H1 (cell line): ENCODE results near the gene PMM2. TPM values are rescaled to one million over a fixed set of nuclear protein-coding genes. Genes with fewer than 3 reads are reported as not detected.

Experiments used
- CTCF ChIA-PET: fragments of 300-600 bp; sonication (Branson Sonifier 250); formaldehyde crosslinking; loops from one replicate; lab custom pipeline; 2021; ENCODE audit not compliant: partially characterized antibody; lab: Charles Lee
- POLR2A ChIA-PET: fragments of 300-600 bp; sonication (Branson Sonifier 250); formaldehyde crosslinking; loops from one replicate; lab custom pipeline; 2021; ENCODE audit warnings: inconsistent platforms; ENCODE audit not compliant: partially characterized antibody; lab: Charles Lee
- DNase-seq, 2 experiments: peaks; one replicate each; pipeline versions ENCODE4 v3.0.0 to v3.0.0-alpha.2; 2010 to 2022; ENCODE audit warnings: low spot score in 2 of 2, low read depth in 1 of 2, mixed read lengths in 1 of 2
- FAIRE-seq: peaks from 2 replicates; lab custom pipeline; 2011; peaks lifted over from hg19 to GRCh38; lab: Jason Lieb, UNC
- H2AFZ ChIP-seq: 2 replicates; pipeline ENCODE4 v1.8.1; 2012; ENCODE audit warnings: low read length, inconsistent platforms
- H2AK5ac ChIP-seq: 2 replicates; pipeline ENCODE4 v1.6.1; 2013; ENCODE audit warnings: low read depth, low read length
- H2BK120ac ChIP-seq: replicated peaks from 2 replicates; pipeline ENCODE3; 2013; ENCODE audit warnings: low read depth, low read length, inconsistent platforms
- H2BK12ac ChIP-seq: 2 replicates; pipeline ENCODE4 v1.6.1; 2013; ENCODE audit warnings: low read depth, low read length
- H2BK15ac ChIP-seq: 2 replicates; pipeline ENCODE4 v1.6.1; 2013; ENCODE audit warnings: low read length
- H2BK20ac ChIP-seq: 2 replicates; pipeline ENCODE4 v1.6.1; 2013; ENCODE audit warnings: low read length
- H2BK5ac ChIP-seq: 2 replicates; pipeline ENCODE4 v1.6.1; 2013; ENCODE audit warnings: low read depth, low read length
- H3K14ac ChIP-seq: 2 replicates; pipeline ENCODE4 v1.6.1; 2013; ENCODE audit warnings: inconsistent platforms; ENCODE audit not compliant: insufficient read length
- H3K18ac ChIP-seq: 2 replicates; pipeline ENCODE4 v1.6.1; 2013; ENCODE audit warnings: low read length; ENCODE audit errors: extremely low read depth
- H3K23ac ChIP-seq: 2 replicates; pipeline ENCODE4 v1.6.1; 2013; ENCODE audit warnings: inconsistent platforms; ENCODE audit not compliant: insufficient read length
- H3K23me2 ChIP-seq: 2 replicates; pipeline ENCODE4 v1.6.1; 2013; ENCODE audit warnings: low read depth, low read length
- H3K27ac ChIP-seq: 2 replicates; pipeline ENCODE4 v1.6.1; 2011; ENCODE audit warnings: low read depth, low read length, inconsistent platforms
- H3K27me3 ChIP-seq, 4 experiments: replicated peaks in 1 of 4; 1 replicate in 1 of 4; 2 replicates in 3 of 4; pipeline versions ENCODE4 v1.6.1 to v1.8.1; 2011 to 2013; ENCODE audit warnings: low read length in 3 of 4, mild to moderate bottlenecking in 3 of 4, inconsistent platforms in 2 of 4, mixed read lengths in 2 of 4, moderate library complexity in 1 of 4; ENCODE audit not compliant: control insufficient read depth in 3 of 4, insufficient read depth in 3 of 4; ENCODE audit errors: extremely low read depth in 1 of 4
- H3K36me3 ChIP-seq, 4 experiments: 2 replicates each; pipeline versions ENCODE4 v1.6.1 to v1.8.1; 2011 to 2013; ENCODE audit warnings: mild to moderate bottlenecking in 4 of 4, low read length in 3 of 4, moderate library complexity in 2 of 4, control low read depth in 1 of 4, inconsistent platforms in 1 of 4; ENCODE audit not compliant: insufficient read depth in 4 of 4, control insufficient read depth in 2 of 4
- H3K4ac ChIP-seq: replicated peaks from 2 replicates; pipeline ENCODE3; 2013; ENCODE audit warnings: low read length, low read depth, mixed read lengths, inconsistent platforms; ENCODE audit not compliant: insufficient read length
- H3K4me1 ChIP-seq, 4 experiments: replicated peaks in 1 of 4; 1 replicate in 1 of 4; 2 replicates in 3 of 4; pipeline versions ENCODE4 v1.6.1 to v1.8.1; 2011 to 2013; ENCODE audit warnings: low read length in 3 of 4, inconsistent platforms in 2 of 4, mixed read lengths in 1 of 4; ENCODE audit not compliant: insufficient read depth in 4 of 4, control insufficient read depth in 3 of 4
- H3K4me2 ChIP-seq, 2 experiments: 2 replicates each; pipeline versions ENCODE4 v1.6.1 to v1.8.1; 2011 to 2013; ENCODE audit warnings: low read depth in 2 of 2, low read length in 2 of 2, control low read depth in 1 of 2, inconsistent platforms in 1 of 2, mild to moderate bottlenecking in 1 of 2; ENCODE audit not compliant: insufficient read depth in 1 of 2
- H3K4me3 ChIP-seq, 4 experiments: fragments of 200-600, 300-600 bp in 1 of 4; sonication (generic), shearing (Covaris generic), sonication (Bioruptor Twin) in 1 of 4; 2 replicates each; pipeline versions ENCODE4 v1.5.1 to v1.8.1; 2011 to 2016; ENCODE audit warnings: low read length in 4 of 4, low read depth in 3 of 4, control low read depth in 2 of 4, inconsistent platforms in 2 of 4, mild to moderate bottlenecking in 2 of 4, mixed read lengths in 1 of 4, moderate library complexity in 1 of 4; ENCODE audit not compliant: insufficient read depth in 2 of 4; ENCODE audit errors: extremely low read depth in 1 of 4
- H3K56ac ChIP-seq: replicated peaks from 2 replicates; pipeline ENCODE3; 2013; ENCODE audit warnings: low read depth, mild to moderate bottlenecking, mixed read lengths, low read length, inconsistent platforms; ENCODE audit not compliant: insufficient read length
- H3K79me1 ChIP-seq: 2 replicates; pipeline ENCODE4 v1.6.1; 2013; ENCODE audit warnings: low read depth, low read length, control low read depth
- H3K79me2 ChIP-seq, 2 experiments: 2 replicates each; pipeline versions ENCODE4 v1.6.1 to v1.8.1; 2012 to 2013; ENCODE audit warnings: low read length in 2 of 2, mild to moderate bottlenecking in 2 of 2, inconsistent platforms in 1 of 2; ENCODE audit not compliant: insufficient read depth in 2 of 2, control insufficient read depth in 1 of 2
- H3K9ac ChIP-seq, 4 experiments: replicated peaks in 1 of 4; 1 replicate in 1 of 4; 2 replicates in 3 of 4; pipeline versions ENCODE4 v1.6.1 to v1.8.1; 2011 to 2013; ENCODE audit warnings: low read depth in 3 of 4, low read length in 3 of 4, control low read depth in 2 of 4, mild to moderate bottlenecking in 2 of 4, moderate library complexity in 2 of 4, inconsistent platforms in 1 of 4; ENCODE audit errors: extremely low read depth in 1 of 4
- H3K9me3 ChIP-seq, 2 experiments: 2 replicates each; pipeline versions ENCODE4 v1.6.1 to v1.8.1; 2012 to 2013; ENCODE audit warnings: mild to moderate bottlenecking in 2 of 2, moderate library complexity in 2 of 2, control low read depth in 1 of 2, inconsistent platforms in 1 of 2, low read depth in 1 of 2, low read length in 1 of 2, mixed read lengths in 1 of 2; ENCODE audit not compliant: insufficient read depth in 2 of 2
- H4K20me1 ChIP-seq, 2 experiments: replicated peaks in 1 of 2; 2 replicates each; pipeline versions ENCODE3 to v1.8.1; 2011 to 2013; ENCODE audit warnings: inconsistent platforms in 2 of 2, low read length in 2 of 2, mild to moderate bottlenecking in 1 of 2; ENCODE audit not compliant: insufficient read depth in 2 of 2, control insufficient read depth in 1 of 2
- H4K5ac ChIP-seq: 2 replicates; pipeline ENCODE4 v1.6.1; 2013; ENCODE audit warnings: low read length, low read depth, mixed read lengths, inconsistent platforms; ENCODE audit not compliant: insufficient read length
- H4K8ac ChIP-seq: 2 replicates; pipeline ENCODE4 v1.8.0; 2013; ENCODE audit warnings: mild to moderate bottlenecking, moderate library complexity, low read length, inconsistent platforms; ENCODE audit not compliant: insufficient read depth; ENCODE audit errors: extremely low read depth
- H4K91ac ChIP-seq: replicated peaks from 2 replicates; pipeline ENCODE3; 2013; ENCODE audit warnings: low read length, mixed read lengths, inconsistent platforms; ENCODE audit not compliant: insufficient read length
- BACH1 ChIP-seq: IDR thresholded peaks from 2 replicates; pipeline ENCODE4 v1.6.1; 2012; ENCODE audit warnings: low read length, improper control_type of control experiment
- BRCA1 ChIP-seq: IDR thresholded peaks from 2 replicates; pipeline ENCODE4 v1.6.1; 2012; ENCODE audit warnings: low read depth, low read length, improper control_type of control experiment
- RNF2 ChIP-seq: fragments of 200-900, 300-1000 bp; sonication (generic); IDR thresholded peaks from 2 replicates; pipeline ENCODE4 v1.7.1; 2016; ENCODE audit warnings: borderline replicate concordance, low read depth, mild to moderate bottlenecking, antibody characterized with exemption, low read length; ENCODE audit not compliant: poor library complexity, severe bottlenecking; ENCODE audit errors: missing control alignments
- SIN3A ChIP-seq, 2 experiments: IDR thresholded peaks in 1 of 2; conservative IDR thresholded peaks in 1 of 2; 2 replicates each; pipeline ENCODE4 v1.6.1; 2011 to 2012; ENCODE audit warnings: low read length in 2 of 2, improper control_type of control experiment in 1 of 2, low read depth in 1 of 2, mild to moderate bottlenecking in 1 of 2
- ZNF274 ChIP-seq: IDR thresholded peaks from 2 replicates; pipeline ENCODE4 v1.7.0; 2012; ENCODE audit warnings: low read length, borderline replicate concordance; ENCODE audit errors: extremely low read depth
- WGBS, 2 experiments: shearing (Covaris generic) in 1 of 2; methylation state at CpG; one replicate each; pipeline versions ENCODE4 v1.1.6 to v1.1.7; 2013 to 2015; ENCODE audit warnings: low lambda C conversion rate in 2 of 2, mixed read lengths in 2 of 2, inconsistent platforms in 1 of 2, low coverage in 1 of 2, missing lambda C conversion rate in 1 of 2; ENCODE audit not compliant: insufficient replicate concordance in 2 of 2, insufficient coverage in 1 of 2, insufficient read length in 1 of 2; ENCODE audit errors: extremely low coverage in 1 of 2, missing lambda C conversion rate in 1 of 2; 5-methylcytosine and 5-hydroxymethylcytosine counted together
- polyA plus RNA-seq, 7 experiments: library from polyadenylated mRNA; depleted of rRNA in 3 of 7; stranded (reverse) in 5 of 7; unstranded in 2 of 7; fragments of >200 nt in 5 of 7; fragments of 200-250 nt in 2 of 7; gene quantifications; 1 replicate in 5 of 7; 2 replicates in 1 of 7; 4 replicates in 1 of 7; pipeline versions ENCODE4 v1.2.1 to v1.2.3, GENCODE V29; 2011 to 2013; ENCODE audit warnings: missing spikeins in 2 of 7, mixed read lengths in 2 of 7
- total RNA-seq: library from RNA; stranded (reverse); fragmentation: NEBNext Ultra II Directional; extraction: Animal tissue kit (Norgen Biotek cat#: 25700); gene quantifications from 2 replicates; pipeline ENCODE4 v1.2.1, GENCODE V29; 2021

PMM2 gene
- total and polyA plus RNA-seq, 2 of the 8 experiments (the other 6 are each of a cell fraction or from before 2014, with no cell fraction given), result 26.2 to 49.4 TPM

- TF ChIP-seq ZNF274, result no peak
- TF ChIP-seq BRCA1, result no peak
- TF ChIP-seq SIN3A (conservative IDR thresholded peaks at IDR 0.05 in 1 of 2, IDR thresholded peaks at IDR 0.05 in 1 of 2; ENCODE audit: low read depth in 1 of 2, low read length in 2 of 2), result no peak
- no peak for TF ChIP-seq RNF2
- TF ChIP-seq BACH1, result no peak
- Histone ChIP-seq H2BK120ac (no peak overlapping the region), H3K27ac (no peak overlapping the region), H2AFZ (no peak overlapping the region), H4K5ac (no peak overlapping the region), H4K8ac (no peak overlapping the region), H3K9me3 (no peaks in the 10 kb centered on the region), H3K27me3 (no peaks in the 10 kb centered on the region; a peak in 1 of 7 replicates), H3K4me2 (no peak overlapping the region), H3K18ac (no peak overlapping the region), H2BK15ac (no peak overlapping the region), H2BK12ac (no peak overlapping the region), H3K23me2 (no peaks in the 10 kb centered on the region), H3K36me3 (peaks cover 0 to 6% (median 0%) of the 10 kb centered on the region in 4 experiments; a peak in 1 of 8 replicates), H2AK5ac (no peak overlapping the region), H2BK5ac (no peak overlapping the region), H4K91ac (no peak overlapping the region), H3K4ac (no peak overlapping the region), H3K9ac (no peak overlapping the region), H3K23ac (no peak overlapping the region), H3K79me2 (no peaks in the 10 kb centered on the region), H3K4me1 (peaks cover 0 to 1% (median 0%) of the 10 kb centered on the region in 4 experiments; a peak in 1 of 7 replicates), H4K20me1 (no peaks in the 10 kb centered on the region), H3K4me3 (no peak overlapping the region), H3K56ac (no peak overlapping the region), H3K79me1 (no peaks in the 10 kb centered on the region), H2BK20ac (no peak overlapping the region), H3K14ac (no peak overlapping the region)
- ChIA-PET CTCF (interaction anchor here (0.6 to 26.4 kb wide), 5 partner anchors 17 to 139 kb away, joined by 3 to 404 read pairs (median 6); partner anchors contain the start of gene ABAT), POLR2A (no interaction called here)
- 88% methylated on average over 11 of the region's 11 CpGs; no CpG with 5 or more reads in 1 of the 2 experiments for WGBS, 2 experiments
- no peak for DNase-seq
- FAIRE-seq, result no peak
These were observed 23.4 kb upstream of the PMM2 start for GRCh38 chr16:8774208-8774607.
